ENCODE results near the gene IQGAP1.

GRCh38 chr15:90394748-90395442, 6.9 kb downstream of the IQGAP1 start:
- TF ChIP-seq RAD21 (IDR thresholded peaks at IDR 0.05): no peak
- TF ChIP-seq, protein P1, sequence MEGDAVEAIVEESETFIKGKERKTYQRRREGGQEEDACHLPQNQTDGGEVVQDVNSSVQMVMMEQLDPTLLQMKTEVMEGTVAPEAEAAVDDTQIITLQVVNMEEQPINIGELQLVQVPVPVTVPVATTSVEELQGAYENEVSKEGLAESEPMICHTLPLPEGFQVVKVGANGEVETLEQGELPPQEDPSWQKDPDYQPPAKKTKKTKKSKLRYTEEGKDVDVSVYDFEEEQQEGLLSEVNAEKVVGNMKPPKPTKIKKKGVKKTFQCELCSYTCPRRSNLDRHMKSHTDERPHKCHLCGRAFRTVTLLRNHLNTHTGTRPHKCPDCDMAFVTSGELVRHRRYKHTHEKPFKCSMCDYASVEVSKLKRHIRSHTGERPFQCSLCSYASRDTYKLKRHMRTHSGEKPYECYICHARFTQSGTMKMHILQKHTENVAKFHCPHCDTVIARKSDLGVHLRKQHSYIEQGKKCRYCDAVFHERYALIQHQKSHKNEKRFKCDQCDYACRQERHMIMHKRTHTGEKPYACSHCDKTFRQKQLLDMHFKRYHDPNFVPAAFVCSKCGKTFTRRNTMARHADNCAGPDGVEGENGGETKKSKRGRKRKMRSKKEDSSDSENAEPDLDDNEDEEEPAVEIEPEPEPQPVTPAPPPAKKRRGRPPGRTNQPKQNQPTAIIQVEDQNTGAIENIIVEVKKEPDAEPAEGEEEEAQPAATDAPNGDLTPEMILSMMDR (IDR thresholded peaks at IDR 0.05; ENCODE audit: low read depth, low read length, missing input control): no peak
- TF ChIP-seq HNF4G (IDR thresholded peaks at IDR 0.05): no peak
- TF ChIP-seq YY1 (IDR thresholded peaks at IDR 0.05): no peak
- no peak for TF ChIP-seq GABPA (IDR thresholded peaks at IDR 0.05 in 1 of 2, conservative IDR thresholded peaks at IDR 0.05 in 1 of 2)

All from liver (tissue), 3 donors.